GM23338 (cell line): Measurements from ENCODE around the gene MICA. TPM values are rescaled to one million over a fixed set of nuclear protein-coding genes. Genes with fewer than 3 reads are reported as not detected.

ENCODE experiments used
- ATAC-seq: fragments of 200-7000 bp; cut with Tn5 transposase; 3 replicates; pipeline ENCODE4 v1.9.1; 2020
- DNase-seq: peaks from one replicate; pipeline ENCODE4 v3.0.0-alpha.2; 2015; ENCODE audit warnings: low spot score
- H2AFZ ChIP-seq: fragments of 200-600 bp; sonication (generic); 2 replicates; pipeline ENCODE4 v1.8.0; 2016; ENCODE audit warnings: antibody characterized with exemption, mild to moderate bottlenecking, moderate library complexity
- H3F3A ChIP-seq: fragments of 200-600 bp; sonication (generic); replicated peaks from 2 replicates; pipeline ENCODE4 v1.8.0; 2017; ENCODE audit warnings: antibody characterized with exemption, mixed run types, low read depth
- H3K27ac ChIP-seq: fragments of 200-600 bp; sonication (generic); 2 replicates; pipeline ENCODE4 v1.6.1; 2016; ENCODE audit warnings: low read depth
- H3K27me3 ChIP-seq: fragments of 200-600 bp; sonication (generic); 2 replicates; pipeline ENCODE4 v1.8.0; 2016; ENCODE audit warnings: mild to moderate bottlenecking, mixed run types, moderate library complexity; ENCODE audit not compliant: insufficient read depth
- H3K36me3 ChIP-seq: fragments of 200-600 bp; sonication (generic); 2 replicates; pipeline ENCODE4 v1.8.0; 2016; ENCODE audit warnings: mild to moderate bottlenecking; ENCODE audit not compliant: insufficient read depth
- H3K4me1 ChIP-seq: fragments of 200-600 bp; sonication (generic); 2 replicates; pipeline ENCODE4 v1.8.0; 2016; ENCODE audit warnings: mild to moderate bottlenecking, moderate library complexity; ENCODE audit not compliant: insufficient read depth
- H3K4me2 ChIP-seq: fragments of 200-600 bp; sonication (generic); 2 replicates; pipeline ENCODE4 v1.7.1; 2017; ENCODE audit warnings: mixed run types
- H3K4me3 ChIP-seq: fragments of 200-600 bp; sonication (generic); 2 replicates; pipeline ENCODE4 v1.6.1; 2016; ENCODE audit warnings: mixed run types
- H3K79me2 ChIP-seq: fragments of 200-600 bp; sonication (generic); replicated peaks from 2 replicates; pipeline ENCODE4 v1.8.0; 2017; ENCODE audit warnings: mild to moderate bottlenecking; ENCODE audit not compliant: insufficient read depth
- H3K9me2 ChIP-seq: fragments of 200-600 bp; sonication (generic); 2 replicates; pipeline ENCODE4 v1.8.0; 2017; ENCODE audit not compliant: insufficient read depth
- H4K20me1 ChIP-seq: fragments of 200-600 bp; sonication (generic); replicated peaks from 2 replicates; pipeline ENCODE4 v1.8.0; 2017; ENCODE audit warnings: mild to moderate bottlenecking; ENCODE audit not compliant: insufficient read depth
- H3K27ac Mint-ChIP-seq: 2 replicates; pipeline ENCODE4 v1.8.0; 2020; ENCODE audit warnings: inconsistent platforms, mild to moderate bottlenecking, moderate library complexity, mixed read lengths
- H3K27me3 Mint-ChIP-seq: 3 replicates; pipeline ENCODE4 v1.8.0; 2022; ENCODE audit warnings: low read depth, mild to moderate bottlenecking, moderate library complexity, mixed read lengths, inconsistent platforms; ENCODE audit not compliant: insufficient read depth, poor library complexity
- H3K36me3 Mint-ChIP-seq: 3 replicates; pipeline ENCODE4 v1.8.0; 2021; ENCODE audit warnings: low read depth, mild to moderate bottlenecking, inconsistent platforms, moderate library complexity, mixed read lengths
- H3K4me1 Mint-ChIP-seq: 3 replicates; pipeline ENCODE4 v1.8.0; 2020; ENCODE audit warnings: mild to moderate bottlenecking, inconsistent platforms, mixed read lengths
- H3K4me3 Mint-ChIP-seq: 3 replicates; pipeline ENCODE4 v1.8.0; 2021; ENCODE audit warnings: moderate library complexity, mild to moderate bottlenecking, inconsistent platforms, mixed read lengths
- H3K9me3 Mint-ChIP-seq: 3 replicates; pipeline ENCODE4 v1.8.0; 2020; ENCODE audit warnings: moderate library complexity, mild to moderate bottlenecking, inconsistent platforms, mixed read lengths
- CREB1 ChIP-seq: fragments of 250-450 bp; sonication (Bioruptor Pico); IDR thresholded peaks from 2 replicates; pipeline ENCODE4 v1.5.0; 2020; ENCODE audit warnings: low read depth, mild to moderate bottlenecking, moderate library complexity
- CTCF ChIP-seq, 2 experiments: fragments of 200-600 bp in 1 of 2; sonication (generic) in 1 of 2; conservative IDR thresholded peaks; 2 replicates each; pipeline versions ENCODE4 v1.5.1 to v1.6.1; 2016 to 2017; ENCODE audit warnings: antibody characterized with exemption in 2 of 2, low read depth in 2 of 2, mild to moderate bottlenecking in 2 of 2, moderate library complexity in 1 of 2
- EZH2 ChIP-seq: fragments of 200-600 bp; sonication (generic); IDR thresholded peaks from one replicate; pipeline ENCODE4 v1.8.0; 2017; ENCODE audit warnings: antibody characterized with exemption, mild to moderate bottlenecking, low read depth; ENCODE audit not compliant: unreplicated experiment
- JUNB ChIP-seq: IDR thresholded peaks from one replicate; pipeline ENCODE4 v1.6.1; 2016; ENCODE audit warnings: antibody characterized with exemption; ENCODE audit not compliant: unreplicated experiment
- POLR2AphosphoS5 ChIP-seq: IDR thresholded peaks from 2 replicates; pipeline ENCODE4 v1.6.1; 2016; ENCODE audit warnings: antibody characterized with exemption, low read depth
- REST ChIP-seq: IDR thresholded peaks from one replicate; pipeline ENCODE4 v1.6.1; 2018; ENCODE audit warnings: antibody characterized with exemption; ENCODE audit not compliant: unreplicated experiment
- STAT1 ChIP-seq: IDR thresholded peaks from one replicate; pipeline ENCODE4 v1.6.1; 2016; ENCODE audit warnings: antibody characterized with exemption; ENCODE audit not compliant: unreplicated experiment
- ZNF114 ChIP-seq: fragments of 250-450 bp; sonication (Bioruptor Pico); IDR thresholded peaks from 2 replicates; pipeline ENCODE4 v1.5.0; 2020; ENCODE audit warnings: mild to moderate bottlenecking, moderate library complexity
- ZNF331 ChIP-seq: fragments of 250-450 bp; sonication (Bioruptor Pico); IDR thresholded peaks from 2 replicates; pipeline ENCODE4 v1.5.0; 2020; ENCODE audit warnings: low read depth, mild to moderate bottlenecking, moderate library complexity
- polyA plus RNA-seq: library from polyadenylated mRNA; unstranded; fragments of >200 nt; fragmentation: Nextera tagmentation; extraction: Ambion mirVana; gene quantifications from 2 replicates; pipeline ENCODE4 v1.2.1, GENCODE V29; 2016
- total RNA-seq: library from RNA; depleted of rRNA; stranded (reverse); fragments of >200 nt; shearing (Covaris generic); gene quantifications from 2 replicates; pipeline ENCODE4 v1.2.3, GENCODE V29; 2014

The MICA gene
- total and polyA plus RNA-seq, 2 experiments from 2014 or later = 13.4 to 22.7 TPM

- TF ChIP-seq REST (no peak), STAT1 (no peak), JUNB (no peak), CTCF (conservative IDR thresholded peaks at IDR 0.05; ENCODE audit: low read depth in 2 of 2) (no peak), ZNF331 (no peak), ZNF114 (no peak), EZH2 (no peak)
Measured at GRCh38 chr6:31407699-31408098, 4.3 kb downstream of the MICA start (continued).

- DNase-seq (no peak), ATAC-seq (no peak)
- no peaks in the 10 kb centered on the region for H3F3A ChIP-seq
- H3K4me1 Mint-ChIP-seq = no peaks in the 10 kb centered on the region; the same call in 2 of the 3 replicates
- no peak overlapping the region for H3K4me3 ChIP-seq
- H3K36me3 ChIP-seq = peaks cover 13% of the 10 kb centered on the region
- no peaks in the 10 kb centered on the region for H3K9me3 Mint-ChIP-seq
- H3K27me3 Mint-ChIP-seq = peaks cover 5% of the 10 kb centered on the region
- H3K9me2 ChIP-seq = no peaks in the 10 kb centered on the region
- H3K27me3 ChIP-seq = no peaks in the 10 kb centered on the region
- 0 out of 2 replicates have a peak, but pooled peaks cover 1% of the 10 kb centered on the region for H3K4me1 ChIP-seq
- no peak overlapping the region for H3K4me3 Mint-ChIP-seq
- no peak overlapping the region for H3K27ac ChIP-seq
- peaks cover 20% of the 10 kb centered on the region for H4K20me1 ChIP-seq
- H3K36me3 Mint-ChIP-seq = peaks cover 39% of the 10 kb centered on the region
- H2AFZ ChIP-seq = no peak overlapping the region
- peaks cover 21% of the 10 kb centered on the region for H3K79me2 ChIP-seq
- no peak overlapping the region for H3K4me2 ChIP-seq
- H3K27ac Mint-ChIP-seq = no peak overlapping the region
- TF ChIP-seq STAT1 (no peak), ZNF114 (no peak), CTCF (conservative IDR thresholded peaks at IDR 0.05; ENCODE audit: low read depth in 2 of 2) (no peak), ZNF331 (no peak), POLR2AphosphoS5 (no peak), CREB1 (CRISPR knock-in tag) (no peak), REST (no peak), EZH2 (no peak)
Measured at GRCh38 chr6:31412506-31412905, 9.1 kb downstream of the MICA start.
